GM12878 (cell line): ENCODE data around the gene ACSL4. TPM values are rescaled to one million over a fixed set of nuclear protein-coding genes. Genes with fewer than 3 reads are reported as not detected.

Experiments used
- ATAC-seq: fragments of 200-7000 bp; cut with Tn5 transposase; 3 replicates; pipeline ENCODE4 v1.9.1; 2020; ENCODE audit warnings: mild to moderate bottlenecking, moderate library complexity
- BruUV-seq: library from RNA; stranded (reverse); fragments of 400-500 nt; replicated peaks from 2 replicates; lab custom pipeline; 2021; lab: Mats Ljungman, UMichigan
- CTCF ChIA-PET: fragments of 300-600 bp; sonication (Branson Sonifier 250); formaldehyde crosslinking; extraction: SDS; loops from one replicate; lab custom pipeline; 2021; ENCODE audit warnings: inconsistent platforms; lab: Yijun Ruan, JAX
- POLR2A ChIA-PET: fragments of 350-600 bp; formaldehyde crosslinking; extraction: SDS; loops from one replicate; lab custom pipeline; 2021; ENCODE audit warnings: inconsistent platforms; lab: Charles Lee
- RAD21 ChIA-PET: fragments of 300-600 bp; sonication (Branson Sonifier 250); formaldehyde crosslinking; loops from one replicate; lab custom pipeline; 2023; ENCODE audit warnings: antibody characterized with exemption; ENCODE audit not compliant: unreplicated experiment; lab: Charles Lee
- SMC1A ChIA-PET: fragments of 300-600 bp; sonication (Branson Sonifier 250); formaldehyde crosslinking; loops from one replicate; lab custom pipeline; 2023; ENCODE audit not compliant: unreplicated experiment, uncharacterized antibody; lab: Charles Lee
- DNase-seq: peaks from one replicate; pipeline ENCODE4 v3.0.0-alpha.2; 2011; ENCODE audit warnings: low read depth, low spot score
- FAIRE-seq: peaks from 3 replicates; lab custom pipeline; 2011; peaks lifted over from hg19 to GRCh38; lab: Jason Lieb, UNC
- H2AFZ ChIP-seq: 2 replicates; pipeline ENCODE4 v1.6.0; 2011; ENCODE audit warnings: low read depth, low read length, control low read depth; ENCODE audit not compliant: control insufficient read depth
- H3K27ac ChIP-seq: 2 replicates; pipeline ENCODE4 v1.5.1; 2011; ENCODE audit warnings: control low read depth; ENCODE audit not compliant: control insufficient read depth, insufficient read depth
- H3K27me3 ChIP-seq, 2 experiments: replicated peaks in 1 of 2; 2 replicates each; pipeline versions ENCODE4 v1.6.0 to v1.6.1; 2011; ENCODE audit warnings: low read length in 1 of 2; ENCODE audit not compliant: control insufficient read depth in 2 of 2, insufficient read depth in 2 of 2
- H3K36me3 ChIP-seq, 2 experiments: 2 replicates each; pipeline ENCODE4 v1.5.1; 2011; ENCODE audit warnings: low read length in 1 of 2; ENCODE audit not compliant: control insufficient read depth in 2 of 2, insufficient read depth in 2 of 2
- H3K4me1 ChIP-seq: 2 replicates; pipeline ENCODE4 v1.6.1; 2011; ENCODE audit warnings: mild to moderate bottlenecking, low read length, moderate library complexity, mixed read lengths; ENCODE audit not compliant: control insufficient read depth, insufficient read depth
- H3K4me2 ChIP-seq: 2 replicates; pipeline ENCODE4 v1.6.0; 2011; ENCODE audit warnings: control low read depth; ENCODE audit not compliant: control insufficient read depth, insufficient read depth
- H3K4me3 ChIP-seq: fragments of 200-600 bp; sonication (generic); 2 replicates; pipeline ENCODE4 v1.5.1; 2016
- H3K79me2 ChIP-seq: 2 replicates; pipeline ENCODE4 v1.6.0; 2011; ENCODE audit warnings: low read length; ENCODE audit not compliant: control insufficient read depth, insufficient read depth
- H3K9ac ChIP-seq: 2 replicates; pipeline ENCODE4 v1.8.0; 2011; ENCODE audit warnings: low read length, control low read depth, mixed read lengths; ENCODE audit not compliant: control insufficient read depth, insufficient read depth
- H3K9me3 ChIP-seq: replicated peaks from 3 replicates; pipeline ENCODE4 v1.5.1; 2011; ENCODE audit warnings: mild to moderate bottlenecking, low read length; ENCODE audit not compliant: control insufficient read depth, insufficient read depth
- H4K20me1 ChIP-seq: 2 replicates; pipeline ENCODE4 v1.6.0; 2011; ENCODE audit not compliant: control insufficient read depth, insufficient read depth
- CHD4 ChIP-seq: fragments of 200-600 bp; sonication (generic); IDR thresholded peaks from 2 replicates; pipeline ENCODE4 v1.6.1; 2016; ENCODE audit warnings: mild to moderate bottlenecking
- CREB1 ChIP-seq: IDR thresholded peaks from 2 replicates; pipeline ENCODE4 v1.6.1; 2012; ENCODE audit warnings: low read depth, mild to moderate bottlenecking, inconsistent platforms
- FOS ChIP-seq: IDR thresholded peaks from 3 replicates; pipeline ENCODE4 v1.6.1; 2011; ENCODE audit warnings: borderline replicate concordance; ENCODE audit not compliant: insufficient read length; ENCODE audit errors: extremely low read depth
- FOXM1 ChIP-seq: IDR thresholded peaks from 2 replicates; pipeline ENCODE4 v1.6.1; 2012; ENCODE audit warnings: low read depth, mild to moderate bottlenecking, inconsistent platforms, low read length, moderate library complexity
- GABPA ChIP-seq: IDR thresholded peaks from 2 replicates; pipeline ENCODE4 v1.6.1; 2014; ENCODE audit warnings: antibody characterized with exemption, low read depth, mild to moderate bottlenecking, inconsistent platforms
- KDM1A ChIP-seq: fragments of 200-600 bp; sonication (generic); IDR thresholded peaks from 2 replicates; pipeline ENCODE4 v1.6.1; 2016; ENCODE audit warnings: borderline replicate concordance
- RCOR1 ChIP-seq: conservative IDR thresholded peaks from 2 replicates; pipeline ENCODE4 v1.6.1; 2012; ENCODE audit warnings: low read depth, low read length, improper control_type of control experiment
- RUNX3 ChIP-seq: IDR thresholded peaks from 2 replicates; pipeline ENCODE4 v1.6.1; 2012; ENCODE audit warnings: low read length, inconsistent platforms
- SP1 ChIP-seq: IDR thresholded peaks from one replicate; pipeline ENCODE4 v1.6.1; 2011; ENCODE audit warnings: low read depth, low read length
- STAT1 ChIP-seq: fragments of 450-650 bp; conservative IDR thresholded peaks from 2 replicates; pipeline ENCODE4 v1.6.1; 2014; ENCODE audit warnings: antibody characterized with exemption, mild to moderate bottlenecking
- TARDBP ChIP-seq: IDR thresholded peaks from 2 replicates; pipeline ENCODE4 v1.6.1; 2016; ENCODE audit warnings: borderline replicate concordance
- ZNF384 ChIP-seq: IDR thresholded peaks from 2 replicates; pipeline ENCODE4 v1.6.1; 2012; ENCODE audit warnings: low read depth, mild to moderate bottlenecking, low read length, improper control_type of control experiment, borderline replicate concordance
- ZZZ3 ChIP-seq: IDR thresholded peaks from 2 replicates; pipeline ENCODE4 v1.6.1; 2011; ENCODE audit warnings: low read depth; ENCODE audit not compliant: control insufficient read depth, insufficient read length
- WGBS: methylation state at CpG from one replicate; pipeline ENCODE4 v1.1.6; 2016; ENCODE audit warnings: low lambda C conversion rate; ENCODE audit not compliant: insufficient replicate concordance, insufficient coverage; ENCODE audit errors: missing lambda C conversion rate; 5-methylcytosine and 5-hydroxymethylcytosine counted together
- in situ Hi-C: fragments of 300-500 bp; cut with MboI; formaldehyde crosslinking; loops from 9 replicates; pipeline ENCODE4 v1.14.3; 2018; ENCODE audit warnings: mixed read lengths
- intact Hi-C: fragments of 100-400 bp; cut with micrococcal nuclease; formaldehyde crosslinking; loops from one replicate; pipeline ENCODE4 v1.14.2; 2022; ENCODE audit not compliant: unreplicated experiment
- polyA plus RNA-seq, 11 experiments: library from polyadenylated mRNA; depleted of rRNA in 4 of 11; unstranded in 6 of 11; stranded (reverse) in 5 of 11; fragments of >200 nt; fragmentation: Nextera tagmentation in 4 of 11; fragmentation: Illumina TruSeq in 1 of 11; extraction: Ambion mirVana in 4 of 11; extraction: Trizol in 1 of 11; gene quantifications; 1 replicate in 1 of 11; 2 replicates in 10 of 11; pipeline versions ENCODE4 v1.2.1 to v1.2.3, GENCODE V29; 2011 to 2016; ENCODE audit warnings: inconsistent platforms in 2 of 11, missing spikeins in 2 of 11, low read depth in 1 of 11
- total RNA-seq, 4 experiments: library from RNA; depleted of rRNA in 3 of 4; stranded (reverse); fragments of >200 nt in 3 of 4; fragmentation: Illumina TruSeq in 1 of 4; extraction: Trizol in 1 of 4; gene quantifications; 2 replicates each; pipeline versions ENCODE4 v1.2.1 to v1.2.3, GENCODE V29; 2013 to 2021

ACSL4 gene
- total and polyA plus RNA-seq, 10 of the 15 experiments (the other 5 are each of a cell fraction or from before 2014, with no cell fraction given), result 20.7 to 66.6 (median 45.4) TPM

DNA sequence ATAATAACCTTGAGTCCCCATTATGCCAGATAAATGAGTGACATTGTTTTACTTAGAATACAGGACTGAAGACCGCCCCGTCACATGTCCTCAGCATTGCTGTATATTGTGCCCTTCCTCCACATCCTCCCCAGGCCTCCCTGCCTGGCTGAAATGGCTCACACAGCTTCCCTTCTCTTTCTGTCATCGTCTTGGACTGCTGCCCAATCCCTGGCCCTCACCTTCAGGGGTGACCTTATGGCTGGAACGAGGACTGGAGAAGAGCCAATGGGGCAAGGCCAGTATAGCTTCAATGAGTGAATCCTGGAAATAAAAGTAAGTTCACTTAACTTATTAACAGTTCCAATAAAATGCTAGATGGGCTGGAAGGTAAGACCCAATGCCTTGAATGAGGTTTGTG, 110.8 kb downstream of the ACSL4 start:
- SMC1A ChIA-PET, result no interaction called here

GRCh38 chrX:109619771-109620170, 113.3 kb downstream of the ACSL4 start:
- BruUV-seq, result no TSS peak
- intact Hi-C loops (no loop called here), in situ Hi-C loops (no loop called here)
- ChIA-PET CTCF (interaction anchor here (1.2 to 1.8 kb wide), 4 partner anchors 15 to 138 kb away, joined by 3 to 5 read pairs (median 4); partner anchors contain the start of gene GUCY2F), RAD21 (no interaction called here), SMC1A (interaction anchor here (1.5 kb wide), 1 partner anchor 134 kb away, joined by 3 read pairs; no protein-coding TSS in a partner anchor), POLR2A (no interaction called here)
- Histone ChIP-seq H3K9ac (no peak overlapping the region), H3K4me1 (no peaks in the 10 kb centered on the region), H3K9me3 (no peaks in the 10 kb centered on the region), H4K20me1 (no peaks in the 10 kb centered on the region), H2AFZ (no peak overlapping the region), H3K36me3 (no peaks in the 10 kb centered on the region), H3K4me2 (no peak overlapping the region), H3K27ac (no peak overlapping the region), H3K4me3 (no peak overlapping the region), H3K27me3 (no peaks in the 10 kb centered on the region), H3K79me2 (no peaks in the 10 kb centered on the region)
- FAIRE-seq (no peak), ATAC-seq (peak; percentile 50), DNase-seq (no peak)
- WGBS, result 0% methylated on average over 3 of the region's 3 CpGs
- TF ChIP-seq GABPA (no peak), STAT1 (no peak), RCOR1 (no peak), TARDBP (no peak), ZNF384 (no peak), RUNX3 (peak; percentile 50; the same call in 1 of the 2 replicates)

More for the DNA sequence above, 110.8 kb downstream of the ACSL4 start:
- CTCF ChIA-PET, result interaction anchor here (1.1 to 1.2 kb wide), 2 partner anchors 10 to 13 kb away, joined by 3 to 5 read pairs; no protein-coding TSS in a partner anchor
- DNase-seq (no peak), FAIRE-seq (no peak), ATAC-seq (no peak)
- intact Hi-C loops, result no loop called here
- H3K27ac ChIP-seq, result no peak overlapping the region
- no peaks in the 10 kb centered on the region for H3K27me3 ChIP-seq
- in situ Hi-C loops, result no loop called here
- no peaks in the 10 kb centered on the region for H4K20me1 ChIP-seq
- no peaks in the 10 kb centered on the region; the same call in 2 of the 3 replicates for H3K9me3 ChIP-seq
- no peak overlapping the region for H3K4me2 ChIP-seq
- no peaks in the 10 kb centered on the region for H3K36me3 ChIP-seq
- RAD21 ChIA-PET, result no interaction called here
- H3K9ac ChIP-seq, result no peak overlapping the region
- H3K79me2 ChIP-seq, result no peaks in the 10 kb centered on the region
- no TSS peak for BruUV-seq
- H3K4me3 ChIP-seq, result no peak overlapping the region
- POLR2A ChIA-PET, result no interaction called here
- no peak overlapping the region for H2AFZ ChIP-seq
- TF ChIP-seq FOXM1, result no peak
- no peak for TF ChIP-seq FOS
- TF ChIP-seq ZZZ3, result no peak
- no peak for TF ChIP-seq SP1
- TF ChIP-seq CHD4, result no peak
- TF ChIP-seq KDM1A, result no peak
- TF ChIP-seq CREB1, result no peak
- 58% methylated on average over 4 of the region's 4 CpGs for WGBS
- no peaks in the 10 kb centered on the region for H3K4me1 ChIP-seq
